ENCODE data around the gene HNRNPA3. TPM values are rescaled to one million over a fixed set of nuclear protein-coding genes. Genes with fewer than 3 reads are reported as not detected.

The HNRNPA3 gene
- total RNA-seq, 1 donor from 2014 or later, result 127 TPM

Small RNA genes lying within 50 kb of the gene (small RNA-seq; reads per million reads assigned to genes)
- gene MIR3128 (ENCODE audit: low replicate concordance), result not detected
- not detected for gene RF00019 (ENCODE audit: low replicate concordance)

Other genes starting within 250 kb of the HNRNPA3 start
- 92.3 TPM for gene NFE2L2, start 51.9 kb downstream of the HNRNPA3 start, total RNA-seq
- gene AGPS, start 180.0 kb downstream of the HNRNPA3 start, total RNA-seq, result 64.6 TPM

Data from tongue (tissue), 2 donors.